ENCODE results near the gene PTTG1IP2. TPM values are rescaled to one million over a fixed set of nuclear protein-coding genes. Genes with fewer than 3 reads are reported as not detected.

The PTTG1IP2 gene
- total RNA-seq, 1 donor from 2014 or later = not detected

DNA sequence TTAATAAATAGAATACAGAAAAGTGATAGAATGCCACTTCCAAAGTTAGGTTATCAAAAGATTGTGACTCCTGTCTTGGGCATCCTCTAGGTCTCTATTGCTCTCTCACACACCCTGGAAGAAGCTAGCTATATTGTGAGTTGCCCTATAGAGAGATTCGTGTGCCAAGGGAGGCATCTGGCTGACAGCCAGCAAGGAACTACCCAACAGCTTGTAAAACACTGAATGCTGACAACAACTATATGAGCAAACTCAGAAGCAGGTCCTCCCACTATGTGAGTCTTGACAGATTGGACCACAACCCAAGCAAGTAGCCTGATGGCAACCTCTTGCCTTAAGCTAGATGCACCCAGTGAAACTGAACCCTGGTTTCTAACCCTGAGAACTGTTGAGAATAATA is 71.0 kb downstream of the PTTG1IP2 start:
- Histone ChIP-seq H3K36me3 (ENCODE audit: control insufficient read depth, insufficient read depth, low read length) (no peaks in the 10 kb centered on the region), H3K4me3 (ENCODE audit: low read depth, low read length) (no peak overlapping the region), H3K27me3 (ENCODE audit: control insufficient read depth, insufficient read depth, low read length) (no peaks in the 10 kb centered on the region)
- TF ChIP-seq, protein P1, sequence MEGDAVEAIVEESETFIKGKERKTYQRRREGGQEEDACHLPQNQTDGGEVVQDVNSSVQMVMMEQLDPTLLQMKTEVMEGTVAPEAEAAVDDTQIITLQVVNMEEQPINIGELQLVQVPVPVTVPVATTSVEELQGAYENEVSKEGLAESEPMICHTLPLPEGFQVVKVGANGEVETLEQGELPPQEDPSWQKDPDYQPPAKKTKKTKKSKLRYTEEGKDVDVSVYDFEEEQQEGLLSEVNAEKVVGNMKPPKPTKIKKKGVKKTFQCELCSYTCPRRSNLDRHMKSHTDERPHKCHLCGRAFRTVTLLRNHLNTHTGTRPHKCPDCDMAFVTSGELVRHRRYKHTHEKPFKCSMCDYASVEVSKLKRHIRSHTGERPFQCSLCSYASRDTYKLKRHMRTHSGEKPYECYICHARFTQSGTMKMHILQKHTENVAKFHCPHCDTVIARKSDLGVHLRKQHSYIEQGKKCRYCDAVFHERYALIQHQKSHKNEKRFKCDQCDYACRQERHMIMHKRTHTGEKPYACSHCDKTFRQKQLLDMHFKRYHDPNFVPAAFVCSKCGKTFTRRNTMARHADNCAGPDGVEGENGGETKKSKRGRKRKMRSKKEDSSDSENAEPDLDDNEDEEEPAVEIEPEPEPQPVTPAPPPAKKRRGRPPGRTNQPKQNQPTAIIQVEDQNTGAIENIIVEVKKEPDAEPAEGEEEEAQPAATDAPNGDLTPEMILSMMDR (IDR thresholded peaks at IDR 0.05; ENCODE audit: insufficient read depth, low read length, poor library complexity, severe bottlenecking) = no peak
- DNase-seq (ENCODE audit: low read depth) = no peak

DNA sequence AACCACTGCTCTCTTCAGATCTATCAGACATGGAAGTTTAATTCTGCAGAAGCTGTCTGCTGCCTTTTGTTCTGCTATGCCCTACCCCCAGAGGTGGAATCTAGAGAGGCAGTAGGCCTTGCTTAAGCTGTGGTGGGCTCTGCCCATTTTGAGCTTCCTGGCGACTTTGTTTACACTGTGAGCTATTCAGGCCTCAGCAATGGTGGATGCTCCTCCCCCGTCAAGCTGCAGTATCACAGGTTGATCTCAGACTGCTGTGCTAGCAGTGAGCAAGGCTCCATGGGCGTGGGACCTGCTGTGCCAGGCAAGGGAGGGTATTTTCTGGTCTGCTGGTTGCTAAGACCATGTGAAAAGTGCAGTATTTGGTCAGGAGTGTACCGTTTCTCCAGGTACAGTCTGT is 81.6 kb downstream of the PTTG1IP2 start:
- no peaks in the 10 kb centered on the region for H3K27me3 ChIP-seq (ENCODE audit: control insufficient read depth, insufficient read depth, low read length)
- no peaks in the 10 kb centered on the region for H3K36me3 ChIP-seq (ENCODE audit: control insufficient read depth, insufficient read depth, low read length)
- TF ChIP-seq, protein P1 (IDR thresholded peaks at IDR 0.05; ENCODE audit: insufficient read depth, low read length, poor library complexity, severe bottlenecking) = no peak
- no peak overlapping the region for H3K4me3 ChIP-seq (ENCODE audit: low read depth, low read length)
- DNase-seq (ENCODE audit: low read depth) = no peak

DNA sequence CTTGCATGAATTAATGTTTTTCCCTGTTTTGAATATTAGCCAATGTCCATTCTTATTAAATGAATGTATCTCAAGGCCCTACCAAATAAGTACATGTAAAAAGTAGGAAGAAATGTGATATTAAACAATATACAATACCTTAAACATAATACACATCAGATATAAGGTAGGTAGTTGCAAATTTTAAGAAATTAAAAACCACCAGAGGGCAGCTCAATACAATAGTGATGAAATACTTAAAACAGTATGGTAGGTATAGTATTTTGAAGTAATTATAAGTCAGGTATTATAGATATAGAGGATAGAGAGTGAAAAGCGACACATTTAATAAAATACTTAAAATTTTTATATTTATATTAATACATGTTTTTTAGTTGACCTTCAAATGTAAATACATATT is 83.1 kb downstream of the PTTG1IP2 start:
- TF ChIP-seq, protein P1 (IDR thresholded peaks at IDR 0.05; ENCODE audit: insufficient read depth, low read length, poor library complexity, severe bottlenecking) = no peak
- no peaks in the 10 kb centered on the region for H3K36me3 ChIP-seq (ENCODE audit: control insufficient read depth, insufficient read depth, low read length)
- no peak for DNase-seq (ENCODE audit: low read depth)
- no peak overlapping the region for H3K4me3 ChIP-seq (ENCODE audit: low read depth, low read length)
- no peaks in the 10 kb centered on the region for H3K27me3 ChIP-seq (ENCODE audit: control insufficient read depth, insufficient read depth, low read length)

DNA sequence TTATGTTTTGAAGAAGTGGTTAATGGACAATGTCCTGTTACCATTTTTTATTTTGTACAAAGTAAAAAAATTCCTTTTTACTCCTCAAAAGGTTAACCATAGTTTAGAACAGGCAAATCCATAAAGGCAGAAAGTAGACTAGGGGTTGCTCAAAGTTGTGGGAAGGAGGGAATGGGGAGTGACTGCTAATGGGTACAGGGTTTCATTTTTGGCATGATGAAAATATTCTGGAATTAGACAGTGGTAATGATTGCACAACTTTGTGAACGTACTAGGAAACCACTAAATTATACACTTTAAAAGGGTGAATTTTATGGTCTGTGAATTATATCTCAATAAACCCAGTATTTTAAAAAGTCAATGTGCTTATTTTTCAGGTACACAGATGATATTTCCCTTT is 91.3 kb downstream of the PTTG1IP2 start:
- no peaks in the 10 kb centered on the region for H3K36me3 ChIP-seq (ENCODE audit: control insufficient read depth, insufficient read depth, low read length)
- H3K4me3 ChIP-seq (ENCODE audit: low read depth, low read length) = no peak overlapping the region
- no peaks in the 10 kb centered on the region for H3K27me3 ChIP-seq (ENCODE audit: control insufficient read depth, insufficient read depth, low read length)
- TF ChIP-seq, protein P1 (IDR thresholded peaks at IDR 0.05; ENCODE audit: insufficient read depth, low read length, poor library complexity, severe bottlenecking) = no peak
- DNase-seq (ENCODE audit: low read depth) = no peak

Other genes starting within 250 kb of the PTTG1IP2 start
- gene CFAP69, start 224.5 kb upstream of the PTTG1IP2 start, total RNA-seq = 1.9 and 3.6 TPM in 2 replicates
- gene FAM237B, start 148.3 kb upstream of the PTTG1IP2 start, total RNA-seq = not detected in 2 replicates
- 11.9 and 16.0 TPM in 2 replicates for gene GTPBP10, start 122.9 kb upstream of the PTTG1IP2 start, total RNA-seq
- gene CLDN12, start 66.2 kb upstream of the PTTG1IP2 start, total RNA-seq = 62.7 and 63.3 TPM in 2 replicates
- gene CDK14, start 126.7 kb downstream of the PTTG1IP2 start, total RNA-seq = 14.4 and 18.2 TPM in 2 replicates

Measured in kidney epithelial cell (primary cell).